Upper lobe of left lung (tissue), 4 donors: ENCODE results near the gene SNIP1.

Experiments used
- POLR2AphosphoS5 ChIP-seq, 2 donors: sonication (generic); formaldehyde crosslinking; IDR thresholded peaks; one replicate each; pipeline ENCODE4 v1.5.1; 2017; ENCODE audit warnings: antibody characterized with exemption in 2 of 2
- TF ChIP-seq, protein P1 (sequence below), 6 experiments: fragments of 450-650 bp in 4 of 6; fragments of 200-600 bp in 2 of 6; sonication (generic) in 2 of 6; IDR thresholded peaks; one replicate each; pipeline ENCODE4 v1.5.1; 2016 to 2019; ENCODE audit warnings: antibody characterized with exemption in 6 of 6

DNA sequence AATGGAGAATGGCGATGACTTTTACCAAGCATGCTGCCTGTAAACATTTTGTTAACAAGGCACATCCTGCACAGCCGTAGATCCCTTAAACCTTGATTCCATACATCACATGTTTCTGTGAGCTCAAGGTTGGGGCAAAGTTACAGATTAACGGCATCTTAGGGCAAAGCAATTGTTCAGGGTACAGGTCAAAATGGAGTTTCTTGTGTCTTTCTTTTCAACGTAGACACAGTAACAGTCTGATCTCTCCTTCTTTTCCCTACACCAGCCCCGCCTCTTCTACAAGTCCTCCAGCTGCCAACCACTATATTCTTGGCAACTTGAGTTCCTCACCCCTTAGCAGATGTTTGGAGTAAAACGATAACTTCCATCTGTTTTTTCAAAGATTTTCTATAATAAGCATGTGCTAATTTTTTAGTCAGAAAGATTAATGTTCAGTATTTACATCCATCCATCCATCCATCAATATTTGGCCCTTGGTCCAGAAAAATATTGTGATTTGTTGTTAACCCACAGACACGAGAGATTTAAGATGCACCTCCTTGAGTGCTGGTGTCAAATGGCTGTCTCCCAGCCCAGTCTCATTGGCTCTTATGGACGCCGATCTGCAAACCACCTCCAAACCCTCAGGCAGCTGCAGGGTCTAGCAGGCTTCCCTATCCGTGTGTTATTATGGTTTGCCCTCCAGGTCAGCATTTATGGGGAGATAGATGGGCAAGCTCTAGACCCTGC, 6.5 kb upstream of the SNIP1 start:
- TF ChIP-seq, protein P1, sequence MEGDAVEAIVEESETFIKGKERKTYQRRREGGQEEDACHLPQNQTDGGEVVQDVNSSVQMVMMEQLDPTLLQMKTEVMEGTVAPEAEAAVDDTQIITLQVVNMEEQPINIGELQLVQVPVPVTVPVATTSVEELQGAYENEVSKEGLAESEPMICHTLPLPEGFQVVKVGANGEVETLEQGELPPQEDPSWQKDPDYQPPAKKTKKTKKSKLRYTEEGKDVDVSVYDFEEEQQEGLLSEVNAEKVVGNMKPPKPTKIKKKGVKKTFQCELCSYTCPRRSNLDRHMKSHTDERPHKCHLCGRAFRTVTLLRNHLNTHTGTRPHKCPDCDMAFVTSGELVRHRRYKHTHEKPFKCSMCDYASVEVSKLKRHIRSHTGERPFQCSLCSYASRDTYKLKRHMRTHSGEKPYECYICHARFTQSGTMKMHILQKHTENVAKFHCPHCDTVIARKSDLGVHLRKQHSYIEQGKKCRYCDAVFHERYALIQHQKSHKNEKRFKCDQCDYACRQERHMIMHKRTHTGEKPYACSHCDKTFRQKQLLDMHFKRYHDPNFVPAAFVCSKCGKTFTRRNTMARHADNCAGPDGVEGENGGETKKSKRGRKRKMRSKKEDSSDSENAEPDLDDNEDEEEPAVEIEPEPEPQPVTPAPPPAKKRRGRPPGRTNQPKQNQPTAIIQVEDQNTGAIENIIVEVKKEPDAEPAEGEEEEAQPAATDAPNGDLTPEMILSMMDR (IDR thresholded peaks at IDR 0.05) = no peak
- no peak for TF ChIP-seq POLR2AphosphoS5 (IDR thresholded peaks at IDR 0.05)
